DND-41 (cell line): ENCODE data around the gene SH3TC2.

ENCODE experiments used
- ATAC-seq: fragments of 200-7000 bp; cut with Tn5 transposase; 3 replicates; pipeline ENCODE4 v1.9.1; 2021; ENCODE audit warnings: low read depth; ENCODE audit not compliant: insufficient read depth
- DNase-seq: peaks from one replicate; pipeline ENCODE4 v3.0.0-alpha.2; 2020
- H2AFZ ChIP-seq: 2 replicates; pipeline ENCODE4 v1.6.0; 2012; ENCODE audit warnings: low read depth, low read length
- H3K27ac ChIP-seq: 2 replicates; pipeline ENCODE4 v1.5.1; 2012; ENCODE audit warnings: low read length, inconsistent platforms
- H3K27me3 ChIP-seq: fragments of 200-600 bp; sonication (generic); 2 replicates; pipeline ENCODE4 v1.6.0; 2012; ENCODE audit warnings: low read length, mild to moderate bottlenecking, inconsistent platforms; ENCODE audit not compliant: insufficient read depth, poor library complexity
- H3K36me3 ChIP-seq: 2 replicates; pipeline ENCODE4 v1.5.1; 2012; ENCODE audit warnings: low read length, inconsistent platforms; ENCODE audit not compliant: insufficient read depth
- H3K4me1 ChIP-seq: 2 replicates; pipeline ENCODE4 v1.5.1; 2012; ENCODE audit warnings: mild to moderate bottlenecking, low read length; ENCODE audit not compliant: insufficient read depth
- H3K4me2 ChIP-seq: 2 replicates; pipeline ENCODE4 v1.6.0; 2012; ENCODE audit warnings: mild to moderate bottlenecking, moderate library complexity, low read length, inconsistent platforms; ENCODE audit not compliant: insufficient read depth
- H3K4me3 ChIP-seq, 2 experiments: fragments of 200-600 bp in 1 of 2; shearing (Covaris generic) in 1 of 2; 2 replicates each; pipeline ENCODE4 v1.5.1; 2012 to 2016; ENCODE audit warnings: inconsistent platforms in 2 of 2, low read length in 2 of 2, mild to moderate bottlenecking in 2 of 2, low read depth in 1 of 2, moderate library complexity in 1 of 2
- H3K79me2 ChIP-seq: 2 replicates; pipeline ENCODE4 v1.6.0; 2012; ENCODE audit warnings: low read length, inconsistent platforms; ENCODE audit not compliant: insufficient read depth
- H3K9ac ChIP-seq: 2 replicates; pipeline ENCODE4 v1.6.0; 2012; ENCODE audit warnings: low read depth, mild to moderate bottlenecking, inconsistent platforms, low read length, moderate library complexity
- H3K9me3 ChIP-seq: 2 replicates; pipeline ENCODE4 v1.5.1; 2012; ENCODE audit warnings: low read length, moderate library complexity, mild to moderate bottlenecking, inconsistent platforms; ENCODE audit not compliant: insufficient read depth, severe bottlenecking
- H4K20me1 ChIP-seq: 2 replicates; pipeline ENCODE4 v1.6.0; 2012; ENCODE audit warnings: low read length; ENCODE audit not compliant: insufficient read depth
- CTCF ChIP-seq: IDR thresholded peaks from 2 replicates; pipeline ENCODE4 v1.5.1; 2012; ENCODE audit warnings: borderline replicate concordance, low read length, moderate library complexity, mild to moderate bottlenecking; ENCODE audit not compliant: poor library complexity, severe bottlenecking; ENCODE audit errors: extremely low read depth
- EZH2 ChIP-seq: IDR thresholded peaks from 3 replicates; pipeline ENCODE4 v1.6.1; 2012; ENCODE audit warnings: borderline replicate concordance, low read depth, mild to moderate bottlenecking, moderate library complexity, low read length, inconsistent platforms; ENCODE audit not compliant: severe bottlenecking

The SH3TC2 gene

DNA sequence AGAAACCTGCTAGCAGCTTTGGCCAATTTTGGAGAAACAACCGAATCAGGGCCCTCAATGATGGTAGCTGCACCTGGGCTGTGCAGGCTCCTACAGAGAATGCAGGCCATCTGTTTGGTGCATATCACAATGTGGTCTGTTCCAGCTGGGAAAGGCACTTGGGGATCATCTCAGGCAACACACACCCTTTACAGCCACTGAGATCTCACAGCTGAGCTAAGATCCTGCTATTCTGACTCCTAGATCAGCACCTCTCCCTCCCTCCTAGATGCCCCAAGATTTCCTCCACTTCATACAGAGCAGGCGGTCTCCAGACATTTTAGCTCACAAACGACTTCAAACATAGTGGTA, 100.7 kb downstream of the SH3TC2 start:
- Histone ChIP-seq H2AFZ (no peak overlapping the region), H3K79me2 (no peaks in the 10 kb centered on the region), H3K4me1 (no peaks in the 10 kb centered on the region), H3K9me3 (no peaks in the 10 kb centered on the region), H4K20me1 (no peaks in the 10 kb centered on the region), H3K36me3 (no peaks in the 10 kb centered on the region), H3K4me3 (no peak overlapping the region), H3K27ac (no peak overlapping the region), H3K27me3 (no peaks in the 10 kb centered on the region), H3K9ac (no peak overlapping the region), H3K4me2 (no peak overlapping the region)
- ATAC-seq (no peak), DNase-seq (no peak)
- TF ChIP-seq EZH2 (no peak), CTCF (no peak)

DNA sequence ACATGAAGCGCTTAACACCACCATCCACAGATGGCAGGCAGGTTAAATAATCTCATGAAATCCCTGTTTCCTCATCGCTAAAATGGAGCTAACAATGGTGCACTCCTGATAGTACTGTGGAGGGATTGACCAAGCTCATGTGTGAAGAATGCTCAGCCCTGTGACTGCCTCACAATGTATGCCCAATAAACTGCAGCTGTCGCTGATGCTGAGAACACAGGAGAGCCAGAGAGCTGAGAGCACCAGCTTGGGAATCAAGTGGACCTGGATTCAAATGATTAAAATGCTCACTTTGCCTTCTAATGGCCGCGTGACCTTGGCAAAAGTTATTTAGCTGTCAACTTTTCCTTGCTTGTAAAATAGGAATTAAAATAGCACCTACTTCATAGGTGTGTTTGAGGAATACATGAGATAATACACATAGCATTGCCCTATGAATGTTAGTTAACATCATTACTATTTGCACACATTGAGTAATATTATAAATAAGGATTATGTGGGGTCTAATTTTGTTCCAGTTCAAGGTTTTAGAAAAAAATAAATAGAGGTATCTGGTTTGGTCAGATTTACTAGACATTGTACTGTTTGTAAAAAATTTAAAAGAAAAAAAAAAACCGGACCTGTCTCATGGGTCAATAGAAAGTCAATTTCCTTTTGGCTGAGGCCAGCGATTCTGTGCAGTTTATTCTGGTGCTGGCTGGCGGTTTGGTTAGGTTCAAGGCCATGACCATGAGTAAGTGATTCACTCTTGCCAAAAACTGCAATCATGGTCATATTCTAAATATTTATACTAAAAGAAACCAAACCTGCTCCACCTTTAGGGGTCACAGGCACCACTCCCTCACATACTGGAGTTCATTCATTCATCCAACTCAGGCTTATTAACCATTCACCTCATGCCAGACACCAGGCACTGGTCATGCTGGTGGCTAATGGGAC, 101.3 kb downstream of the SH3TC2 start:
- Histone ChIP-seq H3K9ac (no peak overlapping the region), H3K4me1 (no peaks in the 10 kb centered on the region), H3K79me2 (no peaks in the 10 kb centered on the region), H3K27ac (no peak overlapping the region), H3K4me2 (no peak overlapping the region), H3K4me3 (no peak overlapping the region), H3K9me3 (no peaks in the 10 kb centered on the region), H2AFZ (no peak overlapping the region), H3K27me3 (no peaks in the 10 kb centered on the region), H4K20me1 (no peaks in the 10 kb centered on the region), H3K36me3 (no peaks in the 10 kb centered on the region)
- ATAC-seq (no peak), DNase-seq (no peak)
- no peak for TF ChIP-seq CTCF
- TF ChIP-seq EZH2: no peak

DNA sequence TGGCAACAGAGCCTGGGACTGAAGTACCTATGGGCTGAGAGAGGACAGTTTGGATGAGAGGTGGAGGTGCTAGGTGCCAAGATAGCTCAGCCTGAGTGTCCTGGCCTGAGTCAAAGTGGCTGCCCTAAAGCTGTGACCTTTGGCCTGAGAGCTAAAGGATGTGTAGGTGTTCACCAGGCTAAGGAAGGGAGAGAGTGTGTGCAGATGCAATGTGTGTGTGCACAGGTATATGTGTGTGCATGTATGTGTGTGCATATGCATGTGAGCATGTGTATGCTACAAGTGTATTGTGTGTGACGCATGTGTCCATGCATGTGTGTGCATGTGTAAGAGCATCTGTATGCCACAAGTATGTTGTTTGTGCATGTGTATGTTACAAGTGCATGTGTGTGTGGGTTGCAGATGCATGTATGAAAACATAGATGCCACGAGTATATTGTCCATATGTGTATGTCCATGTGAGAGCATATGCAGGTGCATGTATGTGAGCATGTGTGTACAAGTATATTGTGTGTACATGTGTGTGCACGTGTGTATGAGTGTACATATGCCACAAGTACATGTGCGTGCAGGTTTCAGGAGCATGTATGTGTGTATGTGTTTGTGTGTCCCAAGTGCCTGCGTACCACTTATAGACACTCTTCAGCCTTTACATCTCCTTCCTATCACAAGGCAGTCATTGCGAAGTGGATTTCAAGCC, 102.6 kb downstream of the SH3TC2 start:
- ATAC-seq: no peak
- H3K36me3 ChIP-seq: no peaks in the 10 kb centered on the region
- no peak overlapping the region for H2AFZ ChIP-seq
- H4K20me1 ChIP-seq: no peaks in the 10 kb centered on the region
- no peak overlapping the region for H3K9ac ChIP-seq
- H3K79me2 ChIP-seq: no peaks in the 10 kb centered on the region
- TF ChIP-seq CTCF (no peak), EZH2 (no peak)
- no peaks in the 10 kb centered on the region for H3K4me1 ChIP-seq
- no peaks in the 10 kb centered on the region for H3K9me3 ChIP-seq
- H3K27me3 ChIP-seq: no peaks in the 10 kb centered on the region
- H3K4me2 ChIP-seq: no peak overlapping the region
- DNase-seq: no peak
- H3K27ac ChIP-seq: no peak overlapping the region
- no peak overlapping the region for H3K4me3 ChIP-seq
